Lower lobe of right lung (tissue), 2 donors: Measurements from ENCODE around the gene GALNTL6. TPM values are rescaled to one million over a fixed set of nuclear protein-coding genes. Genes with fewer than 3 reads are reported as not detected.

Experiments
- ATAC-seq, 2 donors: fragments of 200-7000 bp; cut with Tn5 transposase; one replicate each; pipeline ENCODE4 v1.9.1; 2020 to 2022; ENCODE audit warnings: mild to moderate bottlenecking in 2 of 2, moderate library complexity in 2 of 2
- DNase-seq: peaks from one replicate; pipeline ENCODE4 v3.0.0-alpha.2; 2020
- H3K27ac ChIP-seq: fragments of 200-600 bp; one replicate; pipeline ENCODE4 v1.8.0; 2022
- H3K27me3 ChIP-seq: fragments of 200-600 bp; one replicate; pipeline ENCODE4 v1.8.0; 2022; ENCODE audit warnings: low read depth
- H3K36me3 ChIP-seq: fragments of 200-600 bp; one replicate; pipeline ENCODE4 v1.8.0; 2022; ENCODE audit warnings: mild to moderate bottlenecking
- H3K4me1 ChIP-seq: fragments of 200-600 bp; one replicate; pipeline ENCODE4 v1.8.0; 2022
- H3K4me3 ChIP-seq: fragments of 200-600 bp; one replicate; pipeline ENCODE4 v1.8.0; 2022; ENCODE audit warnings: mild to moderate bottlenecking
- H3K9me3 ChIP-seq: fragments of 200-600 bp; one replicate; pipeline ENCODE4 v1.8.0; 2022
- CTCF ChIP-seq: fragments of 200-600 bp; IDR thresholded peaks from one replicate; pipeline ENCODE4 v1.8.0; 2022; ENCODE audit warnings: antibody characterized with exemption, mild to moderate bottlenecking
- intact Hi-C: fragments of 100-400 bp; cut with DNase I; formaldehyde crosslinking; loops from one replicate; pipeline ENCODE4 v1.11.0; 2022
- total RNA-seq: library from RNA; stranded (reverse); fragmentation: NEBNext Ultra II Directional; extraction: Animal tissue kit (Norgen Biotek cat#: 25700); gene quantifications from one replicate; pipeline ENCODE4 v1.2.1, GENCODE V29; 2021
- donor health status: DM: no; HTN: yes; CAD: no; lungs with severe emphysema.

Gene GALNTL6
- total RNA-seq, 1 donor from 2014 or later: not detected

GRCh38 chr4:171920901-171921300 is 107.7 kb downstream of the GALNTL6 start:
- no peak for TF ChIP-seq CTCF
- no peaks in the 10 kb centered on the region for H3K4me1 ChIP-seq
- ATAC-seq: no peak
- DNase-seq: no peak
- intact Hi-C loops: no loop called here
- H3K27me3 ChIP-seq: no peaks in the 10 kb centered on the region
- H3K36me3 ChIP-seq: no peaks in the 10 kb centered on the region
- H3K4me3 ChIP-seq: no peak overlapping the region
- no peak overlapping the region for H3K27ac ChIP-seq
- no peaks in the 10 kb centered on the region for H3K9me3 ChIP-seq

GRCh38 chr4:171924746-171925376 is 111.7 kb downstream of the GALNTL6 start:
- DNase-seq: no peak
- intact Hi-C loops: no loop called here
- no peak for ATAC-seq
- Histone ChIP-seq H3K4me1 (no peaks in the 10 kb centered on the region), H3K4me3 (no peak overlapping the region), H3K27ac (no peak overlapping the region), H3K27me3 (no peaks in the 10 kb centered on the region), H3K9me3 (no peaks in the 10 kb centered on the region), H3K36me3 (no peaks in the 10 kb centered on the region)
- TF ChIP-seq CTCF: no peak

GRCh38 chr4:171928336-171928735 is 115.1 kb downstream of the GALNTL6 start:
- no peaks in the 10 kb centered on the region for H3K27me3 ChIP-seq
- H3K9me3 ChIP-seq: no peaks in the 10 kb centered on the region
- intact Hi-C loops: no loop called here
- H3K36me3 ChIP-seq: no peaks in the 10 kb centered on the region
- H3K4me1 ChIP-seq: no peaks in the 10 kb centered on the region
- no peak for ATAC-seq
- no peak overlapping the region for H3K27ac ChIP-seq
- DNase-seq: no peak
- no peak for TF ChIP-seq CTCF
- no peak overlapping the region for H3K4me3 ChIP-seq

- intact Hi-C loops: no loop called here
- ATAC-seq (peak in 1 of 2 donors; percentile 41), DNase-seq (no peak)
- no peak overlapping the region for H3K4me3 ChIP-seq
- no peak overlapping the region for H3K27ac ChIP-seq
- H3K36me3 ChIP-seq: no peaks in the 10 kb centered on the region
- H3K9me3 ChIP-seq: no peaks in the 10 kb centered on the region
- no peaks in the 10 kb centered on the region for H3K4me1 ChIP-seq
- no peak for TF ChIP-seq CTCF
- H3K27me3 ChIP-seq: no peaks in the 10 kb centered on the region
These were observed 116.3 kb downstream of the GALNTL6 start for GRCh38 chr4:171929477-171929876.

GRCh38 chr4:171929907-171930306 is 116.7 kb downstream of the GALNTL6 start:
- Histone ChIP-seq H3K9me3 (no peaks in the 10 kb centered on the region), H3K4me3 (no peak overlapping the region), H3K27ac (no peak overlapping the region), H3K4me1 (no peaks in the 10 kb centered on the region), H3K27me3 (no peaks in the 10 kb centered on the region), H3K36me3 (no peaks in the 10 kb centered on the region)
- intact Hi-C loops: no loop called here
- peak in 1 of 2 donors; percentile 42 for ATAC-seq
- TF ChIP-seq CTCF: no peak
- no peak for DNase-seq

GRCh38 chr4:171932238-171932637 is 119.0 kb downstream of the GALNTL6 start:
- H3K9me3 ChIP-seq: no peaks in the 10 kb centered on the region
- H3K4me1 ChIP-seq: no peaks in the 10 kb centered on the region
- no peak for TF ChIP-seq CTCF
- H3K4me3 ChIP-seq: no peak overlapping the region
- H3K27ac ChIP-seq: no peak overlapping the region
- DNase-seq (no peak), ATAC-seq (no peak)
- no peaks in the 10 kb centered on the region for H3K36me3 ChIP-seq
- no peaks in the 10 kb centered on the region for H3K27me3 ChIP-seq
- intact Hi-C loops: no loop called here
